HG03175 (cell line): ENCODE measurements around the gene CD163.
"Not testable (repeated sequence)": the region's sequence is repeated elsewhere in the genome, so short reads cannot be mapped to it uniquely, and the experiment has no call there.

Source experiments
- ATAC-seq: cut with Tn5 transposase; IDR thresholded peaks from one replicate; pipeline ENCODE4 v1.9.1; 2021; ENCODE audit warnings: mild to moderate bottlenecking, moderate library complexity; ENCODE audit not compliant: unreplicated experiment

Gene CD163

GRCh38 chr12:7503686-7504415 lies at the start of gene CD163:
TSS of gene CD163 (minus strand) at chr12:7503777. CDS start at chr12:7503690, 87 bp downstream.
- ATAC-seq = no peak

- ATAC-seq = no peak
Measured at GRCh38 chr12:7542813-7543212, 39.2 kb upstream of the CD163 start.

- no peak for ATAC-seq
Measured at GRCh38 chr12:7542046-7542445, 38.5 kb upstream of the CD163 start.

- ATAC-seq = no peak
Measured at GRCh38 chr12:7514416-7514815, 10.8 kb upstream of the CD163 start.

- ATAC-seq = no peak
Measured at GRCh38 chr12:7512553-7512952, 9.0 kb upstream of the CD163 start.

- ATAC-seq = not testable (repeated sequence)
Measured at GRCh38 chr12:7509793-7510470, 6.4 kb upstream of the CD163 start.

- no peak for ATAC-seq
Measured at GRCh38 chr12:7502612-7503011, 965 bp downstream of the CD163 start.

GRCh38 chr12:7501031-7501588 lies 2.5 kb downstream of the CD163 start:
- ATAC-seq = no peak

- no peak for ATAC-seq
Measured at GRCh38 chr12:7499636-7500035, 3.9 kb downstream of the CD163 start.

- ATAC-seq = no peak
Measured at GRCh38 chr12:7498809-7499208, 4.8 kb downstream of the CD163 start.

- ATAC-seq = no peak
Measured at GRCh38 chr12:7497661-7498060, 5.9 kb downstream of the CD163 start.

- no peak for ATAC-seq
Measured at GRCh38 chr12:7496451-7496850, 7.1 kb downstream of the CD163 start.

- ATAC-seq = no peak
Measured at GRCh38 chr12:7495136-7495535, 8.4 kb downstream of the CD163 start.

- ATAC-seq = no peak
Measured at GRCh38 chr12:7493006-7493405, 10.6 kb downstream of the CD163 start.

- no peak for ATAC-seq
Measured at GRCh38 chr12:7486512-7486911, 17.1 kb downstream of the CD163 start.

- no peak for ATAC-seq
Measured at GRCh38 chr12:7485095-7485494, 18.5 kb downstream of the CD163 start.

GRCh38 chr12:7483343-7483742 lies 20.2 kb downstream of the CD163 start:
- no peak for ATAC-seq

GRCh38 chr12:7479771-7480170 lies 23.8 kb downstream of the CD163 start:
- no peak for ATAC-seq

GRCh38 chr12:7472060-7472459 lies 31.5 kb downstream of the CD163 start:
- ATAC-seq = no peak

GRCh38 chr12:7460375-7461259 lies 43.0 kb downstream of the CD163 start:
- ATAC-seq = no peak

- ATAC-seq = no peak
Measured at GRCh38 chr12:7459973-7460372, 43.6 kb downstream of the CD163 start.
